Omental fat pad (tissue), 4 donors: ENCODE data around the gene GARS1. TPM values are rescaled to one million over a fixed set of nuclear protein-coding genes. Genes with fewer than 3 reads are reported as not detected.
"Not testable (repeated sequence)": the region's sequence is repeated elsewhere in the genome, so short reads cannot be mapped to it uniquely, and the experiment has no call there.

Experiments used
- ATAC-seq: fragments of 150-250 bp; one replicate; pipeline ENCODE4 v1.9.1; 2016; ENCODE audit warnings: mild to moderate bottlenecking, moderate library complexity; ENCODE audit not compliant: low FRiP score
- DNase-seq: peaks from one replicate; pipeline ENCODE4 v3.0.0-alpha.2; 2019; ENCODE audit warnings: low spot score
- CTCF ChIP-seq, 3 donors: fragments of 450-650 bp; IDR thresholded peaks; one replicate each; pipeline ENCODE4 v1.5.1; 2016 to 2017; ENCODE audit warnings: antibody characterized with exemption in 3 of 3, mild to moderate bottlenecking in 3 of 3, moderate library complexity in 2 of 3
- total RNA-seq, 4 donors: library from RNA; depleted of rRNA; stranded (reverse); fragments of >200 nt; gene quantifications; one replicate each; pipeline ENCODE4 v1.1.0, GENCODE V29; 2016

Gene GARS1
- total RNA-seq, 4 donors from 2014 or later, result 66.8 to 136 (median 105) TPM

DNA sequence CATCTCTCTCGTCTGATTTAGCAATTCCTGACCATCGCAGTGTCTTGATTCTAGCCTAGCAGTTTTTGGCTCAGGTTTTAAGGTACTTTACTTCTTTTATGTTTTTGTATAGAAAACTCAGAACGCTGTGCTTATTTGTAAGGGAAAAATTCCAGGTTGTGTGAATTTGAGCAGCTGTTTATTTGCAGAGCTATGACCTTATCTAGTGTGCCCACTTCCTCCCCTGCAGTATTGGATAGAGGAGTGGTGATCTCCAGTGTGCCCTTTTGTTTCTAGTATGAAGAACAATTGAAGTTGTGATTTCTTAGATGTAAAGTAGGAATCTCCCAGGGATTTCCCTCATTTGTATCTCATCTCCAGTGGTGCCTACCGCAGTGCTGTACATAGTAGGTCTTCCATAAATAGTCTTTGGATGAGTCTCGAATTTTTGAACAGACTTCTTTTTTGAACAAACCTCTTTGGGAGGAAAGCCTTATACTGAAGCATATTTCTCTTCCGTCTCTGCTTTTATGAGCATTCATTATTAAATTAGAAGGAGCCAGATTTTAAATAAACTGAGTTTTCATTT lies 40.0 kb downstream of the GARS1 start:
- TF ChIP-seq CTCF (IDR thresholded peaks at IDR 0.05), result no peak
- no peak for DNase-seq
- ATAC-seq, result no peak

DNA sequence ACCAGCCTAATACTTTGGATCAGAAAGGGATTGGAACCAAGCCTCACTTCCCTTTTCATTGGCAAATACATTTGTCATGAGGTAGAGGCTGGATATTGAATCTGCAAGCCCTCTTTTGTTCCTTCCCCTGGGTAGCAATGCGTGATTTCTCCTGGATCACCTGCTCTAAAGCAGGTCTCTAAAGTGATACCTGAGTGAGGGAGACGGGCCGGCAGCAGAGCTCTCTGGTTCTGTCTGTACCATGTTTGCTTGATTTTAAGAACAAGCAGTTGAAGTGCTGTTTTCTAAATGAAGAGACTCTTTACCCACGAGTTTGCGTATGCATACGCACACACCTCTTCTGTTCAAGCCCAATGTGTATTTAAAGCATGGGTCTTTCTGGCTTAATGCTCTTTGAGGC lies 41.1 kb downstream of the GARS1 start:
- no peak for DNase-seq
- TF ChIP-seq CTCF (IDR thresholded peaks at IDR 0.05), result no peak
- ATAC-seq, result no peak

GRCh38 chr7:30642322-30642721 lies 47.6 kb downstream of the GARS1 start:
- DNase-seq, ATAC-seq: not testable (repeated sequence)

GRCh38 chr7:30642789-30643188 lies 48.1 kb downstream of the GARS1 start:
- no peak for DNase-seq
- no peak for ATAC-seq

DNA sequence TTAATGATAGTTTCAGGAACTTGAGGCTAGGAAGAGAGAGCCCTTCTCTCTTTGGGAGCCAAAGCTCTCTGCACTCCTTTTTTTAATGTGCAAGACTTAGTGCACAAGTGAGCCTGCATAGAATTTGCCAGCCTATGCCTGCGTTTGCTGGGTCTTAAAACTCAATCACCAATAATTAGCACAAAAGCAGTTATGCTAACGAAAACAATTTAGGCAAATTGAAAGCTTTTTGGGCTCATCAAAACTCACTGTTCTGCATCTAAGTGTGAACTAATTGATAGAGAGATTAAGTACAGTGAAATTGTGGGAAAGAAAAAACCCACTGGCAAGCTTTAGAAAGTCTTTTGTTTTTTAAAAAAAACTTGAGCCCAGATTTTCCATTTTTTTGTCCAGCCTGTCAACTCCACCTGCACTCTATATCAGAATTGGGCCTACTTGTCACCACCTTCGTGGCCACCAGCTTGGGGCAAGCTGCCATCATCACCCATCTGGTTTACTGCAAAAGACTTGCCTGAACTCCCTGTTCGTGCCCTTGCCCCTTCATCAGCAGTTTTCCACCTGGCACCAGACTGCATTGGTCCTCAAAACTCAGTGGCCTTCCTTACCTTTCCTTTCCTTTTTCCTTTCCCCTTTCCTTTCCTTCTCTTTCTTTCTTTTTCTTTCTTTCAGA lies 49.7 kb downstream of the GARS1 start:
- ATAC-seq (no peak), DNase-seq (no peak)
- no peak for TF ChIP-seq CTCF (IDR thresholded peaks at IDR 0.05)

More at GRCh38 chr7:30642789-30643188, 48.1 kb downstream of the GARS1 start:
- TF ChIP-seq CTCF (IDR thresholded peaks at IDR 0.05), result no peak

DNA sequence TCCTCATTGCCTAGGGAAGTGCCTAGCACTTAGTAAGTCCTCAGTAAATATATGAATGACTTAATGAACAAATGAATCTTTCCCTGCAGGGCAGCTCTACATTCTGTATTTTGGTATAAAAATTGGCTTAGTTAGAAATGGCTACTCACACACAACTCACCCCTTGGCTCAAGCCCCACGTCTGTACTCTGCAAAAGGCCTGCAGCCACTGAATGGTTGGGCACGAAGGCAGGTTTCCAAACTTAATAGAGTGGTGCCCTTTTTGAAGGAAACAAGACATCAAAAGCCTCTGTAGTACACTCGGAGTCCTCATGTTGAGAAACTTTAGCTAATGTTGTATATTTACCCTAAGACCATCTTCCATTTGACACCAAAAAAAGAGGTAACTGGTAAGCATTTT lies 51.0 kb downstream of the GARS1 start:
- ATAC-seq, result no peak
- TF ChIP-seq CTCF (IDR thresholded peaks at IDR 0.05), result no peak

DNA sequence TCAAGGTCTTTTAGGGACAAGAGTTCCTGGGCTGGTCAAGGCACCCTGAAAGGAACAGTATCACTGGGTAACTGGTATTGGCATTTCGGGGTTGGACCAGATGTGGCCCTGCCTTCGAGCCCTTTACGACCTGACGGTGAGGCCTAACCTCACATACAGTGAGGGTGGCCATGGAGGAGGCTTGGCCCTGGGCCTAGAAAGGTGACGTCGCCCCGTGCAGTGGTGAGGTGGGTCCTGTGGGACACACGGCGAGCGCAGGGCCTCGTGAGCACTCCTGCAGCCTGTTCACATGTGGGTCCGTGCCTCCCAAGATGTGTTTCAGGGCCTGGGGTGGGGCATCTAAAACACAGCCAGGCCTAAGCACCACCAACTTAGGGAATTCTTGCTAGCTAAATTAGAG lies 51.5 kb downstream of the GARS1 start:
- DNase-seq, result no peak
- ATAC-seq, result no peak
- no peak for TF ChIP-seq CTCF (IDR thresholded peaks at IDR 0.05)

More for the DNA sequence above, 51.0 kb downstream of the GARS1 start:
- DNase-seq, result no peak
